WTC11 (cell line): ENCODE results near the gene SPHK2. TPM values are rescaled to one million over a fixed set of nuclear protein-coding genes. Genes with fewer than 3 reads are reported as not detected.

Experiments
- ELF4 ChIP-seq: sonication (generic); formaldehyde crosslinking; IDR thresholded peaks from 2 replicates; pipeline ENCODE4 v1.8.1; 2022; ENCODE audit warnings: low read depth, mild to moderate bottlenecking, moderate library complexity, missing genetic modification reagents
- EMX1 ChIP-seq: fragments of 250-450 bp; sonication (Bioruptor Pico); IDR thresholded peaks from 2 replicates; pipeline ENCODE4 v1.8.0; 2021; ENCODE audit warnings: mild to moderate bottlenecking
- ESRRA ChIP-seq: sonication (generic); formaldehyde crosslinking; IDR thresholded peaks from 2 replicates; pipeline ENCODE4 v1.8.1; 2022; ENCODE audit warnings: mild to moderate bottlenecking, missing genetic modification reagents, borderline replicate concordance
- GRHL2 ChIP-seq: fragments of 250-450 bp; sonication (Bioruptor Pico); IDR thresholded peaks from 2 replicates; pipeline ENCODE4 v1.8.0; 2022; ENCODE audit warnings: mild to moderate bottlenecking, moderate library complexity; ENCODE audit not compliant: insufficient replicate concordance, severe bottlenecking
- HMGA2 ChIP-seq: fragments of 250-450 bp; sonication (Bioruptor Pico); IDR thresholded peaks from 2 replicates; pipeline ENCODE4 v1.4.0; 2021; ENCODE audit warnings: mild to moderate bottlenecking, moderate library complexity
- JAZF1 ChIP-seq: fragments of 250-450 bp; sonication (Bioruptor Pico); IDR thresholded peaks from 2 replicates; pipeline ENCODE4 v1.9.0; 2021; ENCODE audit warnings: moderate library complexity, mild to moderate bottlenecking, inconsistent platforms
- JUN ChIP-seq: sonication (generic); formaldehyde crosslinking; IDR thresholded peaks from 2 replicates; pipeline ENCODE4 v1.8.0; 2023; ENCODE audit warnings: mild to moderate bottlenecking, missing genetic modification reagents
- NFATC4 ChIP-seq: fragments of 250-450 bp; sonication (Bioruptor Pico); IDR thresholded peaks from 2 replicates; pipeline ENCODE4 v1.9.0; 2021; ENCODE audit warnings: mild to moderate bottlenecking
- NFYB ChIP-seq: sonication (generic); formaldehyde crosslinking; conservative IDR thresholded peaks from 2 replicates; pipeline ENCODE4 v1.8.0; 2022; ENCODE audit warnings: low read depth, missing genetic modification reagents
- OVOL2 ChIP-seq: fragments of 250-450 bp; sonication (Bioruptor Pico); IDR thresholded peaks from 2 replicates; pipeline ENCODE4 v1.9.0; 2021; ENCODE audit warnings: mild to moderate bottlenecking, borderline replicate concordance
- SMAD4 ChIP-seq: sonication (generic); formaldehyde crosslinking; IDR thresholded peaks from 2 replicates; pipeline ENCODE4 v1.8.0; 2022; ENCODE audit warnings: mild to moderate bottlenecking, missing genetic modification reagents
- SOX15 ChIP-seq: fragments of 250-450 bp; sonication (Bioruptor Pico); IDR thresholded peaks from 2 replicates; pipeline ENCODE4 v1.9.0; 2021; ENCODE audit warnings: mild to moderate bottlenecking
- TEAD1 ChIP-seq: sonication (generic); formaldehyde crosslinking; IDR thresholded peaks from 2 replicates; pipeline ENCODE4 v1.8.0; 2022; ENCODE audit warnings: mild to moderate bottlenecking, missing genetic modification reagents
- ZNF138 ChIP-seq: sonication (generic); formaldehyde crosslinking; conservative IDR thresholded peaks from 2 replicates; pipeline ENCODE4 v1.8.1; 2022; ENCODE audit warnings: mild to moderate bottlenecking, moderate library complexity, missing genetic modification reagents
- ZNF317 ChIP-seq: sonication (generic); formaldehyde crosslinking; IDR thresholded peaks from 2 replicates; pipeline ENCODE4 v1.8.1; 2023; ENCODE audit warnings: low read depth, mild to moderate bottlenecking, moderate library complexity, missing genetic modification reagents, borderline replicate concordance
- total RNA-seq: library from RNA; stranded (reverse); gene quantifications from 3 replicates; pipeline ENCODE4 v1.2.3, GENCODE V29; 2021
- TF ChIP-seq, protein P1 (sequence below): sonication (generic); formaldehyde crosslinking; IDR thresholded peaks from 2 replicates; pipeline ENCODE4 v1.8.1; 2023; ENCODE audit warnings: mild to moderate bottlenecking, moderate library complexity, missing genetic modification reagents
- TF ChIP-seq, protein P2 (sequence below): fragments of 250-450 bp; sonication (Bioruptor Pico); conservative IDR thresholded peaks from 2 replicates; pipeline ENCODE4 v1.9.0; 2021; ENCODE audit warnings: mild to moderate bottlenecking
- TF ChIP-seq, protein P3 (sequence below): sonication (generic); formaldehyde crosslinking; IDR thresholded peaks from 2 replicates; pipeline ENCODE4 v1.8.0; 2022; ENCODE audit warnings: mild to moderate bottlenecking, missing genetic modification reagents
- TF ChIP-seq, protein P4 (sequence below): sonication (generic); formaldehyde crosslinking; IDR thresholded peaks from 2 replicates; pipeline ENCODE4 v1.8.0; 2022; ENCODE audit warnings: mild to moderate bottlenecking, missing genetic modification reagents
- TF ChIP-seq, protein P5 (sequence below): fragments of 250-450 bp; sonication (Bioruptor Pico); IDR thresholded peaks from 2 replicates; pipeline ENCODE4 v1.9.0; 2021; ENCODE audit warnings: mild to moderate bottlenecking
- TF ChIP-seq, protein P6 (sequence below): sonication (generic); formaldehyde crosslinking; IDR thresholded peaks from 2 replicates; pipeline ENCODE4 v1.8.1; 2023; ENCODE audit warnings: mild to moderate bottlenecking, missing genetic modification reagents
- TF ChIP-seq, protein P7 (sequence below): fragments of 250-450 bp; sonication (Bioruptor Pico); IDR thresholded peaks from 2 replicates; pipeline ENCODE4 v1.9.0; 2021; ENCODE audit warnings: mild to moderate bottlenecking
- TF ChIP-seq, protein P8 (sequence below): sonication (generic); formaldehyde crosslinking; IDR thresholded peaks from 2 replicates; pipeline ENCODE4 v1.8.1; 2023; ENCODE audit warnings: mild to moderate bottlenecking, missing genetic modification reagents, borderline replicate concordance

The SPHK2 gene
- total RNA-seq, 1 experiment from 2014 or later, result 64.6 TPM

DNA sequence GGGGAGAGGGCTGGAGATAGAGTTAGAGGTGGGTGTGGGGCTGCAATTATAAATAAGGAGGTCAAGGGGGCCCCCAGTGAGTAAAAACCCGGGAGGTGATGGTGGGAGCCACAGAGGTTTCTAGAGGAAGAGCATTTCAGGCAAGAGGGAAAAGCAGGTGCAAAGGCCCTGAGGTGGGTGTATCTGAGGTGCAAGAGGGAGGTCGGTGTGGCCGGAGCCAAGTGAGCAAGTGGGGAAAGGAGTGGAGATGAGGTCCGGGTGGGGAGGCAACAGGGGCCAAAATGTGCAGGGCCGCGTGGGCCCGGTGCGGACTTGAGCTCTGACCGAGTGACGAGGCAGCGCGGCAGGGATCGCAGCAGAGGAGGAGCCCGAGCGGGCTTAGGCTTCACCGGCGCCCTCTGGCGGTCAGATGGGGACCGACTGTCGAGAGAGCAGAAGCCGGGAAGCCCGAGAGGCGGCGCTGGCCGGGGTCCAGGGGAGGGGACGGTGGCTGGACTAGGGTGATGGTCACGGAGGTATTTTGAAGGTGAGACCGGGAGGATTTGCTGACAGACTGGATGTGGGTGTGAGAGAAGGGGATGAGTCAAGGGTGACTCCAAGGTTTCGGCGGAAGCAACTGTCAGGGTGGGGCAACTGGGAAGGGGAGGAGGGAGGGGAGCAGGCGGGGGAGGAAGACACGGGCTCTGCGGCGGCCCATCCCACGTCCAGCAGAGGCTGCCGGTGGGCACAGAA, 30.5 kb upstream of the SPHK2 start (continued):
- TF ChIP-seq, protein P1, sequence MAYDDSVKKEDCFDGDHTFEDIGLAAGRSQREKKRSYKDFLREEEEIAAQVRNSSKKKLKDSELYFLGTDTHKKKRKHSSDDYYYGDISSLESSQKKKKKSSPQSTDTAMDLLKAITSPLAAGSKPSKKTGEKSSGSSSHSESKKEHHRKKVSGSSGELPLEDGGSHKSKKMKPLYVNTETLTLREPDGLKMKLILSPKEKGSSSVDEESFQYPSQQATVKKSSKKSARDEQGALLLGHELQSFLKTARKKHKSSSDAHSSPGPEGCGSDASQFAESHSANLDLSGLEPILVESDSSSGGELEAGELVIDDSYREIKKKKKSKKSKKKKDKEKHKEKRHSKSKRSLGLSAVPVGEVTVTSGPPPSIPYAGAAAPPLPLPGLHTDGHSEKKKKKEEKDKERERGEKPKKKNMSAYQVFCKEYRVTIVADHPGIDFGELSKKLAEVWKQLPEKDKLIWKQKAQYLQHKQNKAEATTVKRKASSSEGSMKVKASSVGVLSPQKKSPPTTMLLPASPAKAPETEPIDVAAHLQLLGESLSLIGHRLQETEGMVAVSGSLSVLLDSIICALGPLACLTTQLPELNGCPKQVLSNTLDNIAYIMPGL (CRISPR knock-in tag), result peak; percentile 84; the same call in 1 of the 2 replicates
- TF ChIP-seq SOX15 (CRISPR knock-in tag) (no peak), HMGA2 (CRISPR knock-in tag) (no peak), JUN (no peak), OVOL2 (CRISPR knock-in tag) (no peak), SMAD4 (CRISPR knock-in tag) (no peak), GRHL2 (no peak), ZNF317 (CRISPR knock-in tag) (no peak), ELF4 (CRISPR knock-in tag) (no peak), NFYB (CRISPR knock-in tag) (no peak), ESRRA (CRISPR knock-in tag) (no peak), TEAD1 (CRISPR knock-in tag) (no peak), JAZF1 (CRISPR knock-in tag) (no peak), NFATC4 (CRISPR knock-in tag) (0 out of 2 replicates have a peak, but pooled peaks have one; percentile 59), EMX1 (CRISPR knock-in tag) (no peak), ZNF138 (no peak)
- TF ChIP-seq, protein P2, sequence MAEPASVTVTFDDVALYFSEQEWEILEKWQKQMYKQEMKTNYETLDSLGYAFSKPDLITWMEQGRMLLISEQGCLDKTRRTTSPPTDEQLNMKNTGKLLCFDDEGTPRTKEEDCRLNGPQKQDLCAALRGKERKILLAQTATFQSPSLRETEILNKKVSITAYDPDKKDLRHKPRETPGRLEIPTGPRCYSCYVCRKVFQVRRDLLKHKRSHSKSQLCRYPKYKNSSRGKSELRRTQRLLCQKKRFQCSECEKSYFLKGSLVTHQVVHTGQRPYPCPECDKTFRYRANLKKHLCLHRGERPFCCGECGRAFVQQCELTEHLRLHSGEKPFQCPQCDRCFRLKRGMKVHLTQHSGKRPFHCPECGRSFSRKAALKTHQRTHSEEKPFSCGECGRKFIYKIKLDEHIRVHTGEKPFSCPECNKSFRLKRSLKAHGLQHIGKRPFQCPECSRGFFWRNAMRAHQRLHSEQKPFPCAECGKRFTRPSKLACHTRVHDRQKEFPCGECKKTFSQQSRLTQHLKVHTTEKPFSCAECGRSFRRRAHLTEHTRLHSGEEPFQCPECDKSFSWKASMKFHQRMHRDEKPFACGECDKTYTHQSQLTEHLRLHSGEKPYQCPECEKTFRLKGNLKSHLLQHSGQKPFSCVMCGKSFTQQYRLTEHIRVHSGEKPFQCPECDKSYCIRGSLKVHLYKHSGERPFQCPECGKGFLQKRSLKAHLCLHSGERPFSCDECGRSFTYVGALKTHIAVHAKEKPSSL (CRISPR knock-in tag), result no peak
- TF ChIP-seq, protein P3, sequence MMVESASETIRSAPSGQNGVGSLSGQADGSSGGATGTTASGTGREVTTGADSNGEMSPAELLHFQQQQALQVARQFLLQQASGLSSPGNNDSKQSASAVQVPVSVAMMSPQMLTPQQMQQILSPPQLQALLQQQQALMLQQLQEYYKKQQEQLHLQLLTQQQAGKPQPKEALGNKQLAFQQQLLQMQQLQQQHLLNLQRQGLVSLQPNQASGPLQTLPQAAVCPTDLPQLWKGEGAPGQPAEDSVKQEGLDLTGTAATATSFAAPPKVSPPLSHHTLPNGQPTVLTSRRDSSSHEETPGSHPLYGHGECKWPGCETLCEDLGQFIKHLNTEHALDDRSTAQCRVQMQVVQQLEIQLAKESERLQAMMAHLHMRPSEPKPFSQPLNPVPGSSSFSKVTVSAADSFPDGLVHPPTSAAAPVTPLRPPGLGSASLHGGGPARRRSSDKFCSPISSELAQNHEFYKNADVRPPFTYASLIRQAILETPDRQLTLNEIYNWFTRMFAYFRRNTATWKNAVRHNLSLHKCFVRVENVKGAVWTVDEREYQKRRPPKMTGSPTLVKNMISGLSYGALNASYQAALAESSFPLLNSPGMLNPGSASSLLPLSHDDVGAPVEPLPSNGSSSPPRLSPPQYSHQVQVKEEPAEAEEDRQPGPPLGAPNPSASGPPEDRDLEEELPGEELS (CRISPR knock-in tag), result no peak
- TF ChIP-seq, protein P4, sequence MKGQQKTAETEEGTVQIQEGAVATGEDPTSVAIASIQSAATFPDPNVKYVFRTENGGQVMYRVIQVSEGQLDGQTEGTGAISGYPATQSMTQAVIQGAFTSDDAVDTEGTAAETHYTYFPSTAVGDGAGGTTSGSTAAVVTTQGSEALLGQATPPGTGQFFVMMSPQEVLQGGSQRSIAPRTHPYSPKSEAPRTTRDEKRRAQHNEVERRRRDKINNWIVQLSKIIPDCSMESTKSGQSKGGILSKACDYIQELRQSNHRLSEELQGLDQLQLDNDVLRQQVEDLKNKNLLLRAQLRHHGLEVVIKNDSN (CRISPR knock-in tag), result 0 out of 2 replicates have a peak, but pooled peaks have one; percentile 15
- TF ChIP-seq, protein P5, sequence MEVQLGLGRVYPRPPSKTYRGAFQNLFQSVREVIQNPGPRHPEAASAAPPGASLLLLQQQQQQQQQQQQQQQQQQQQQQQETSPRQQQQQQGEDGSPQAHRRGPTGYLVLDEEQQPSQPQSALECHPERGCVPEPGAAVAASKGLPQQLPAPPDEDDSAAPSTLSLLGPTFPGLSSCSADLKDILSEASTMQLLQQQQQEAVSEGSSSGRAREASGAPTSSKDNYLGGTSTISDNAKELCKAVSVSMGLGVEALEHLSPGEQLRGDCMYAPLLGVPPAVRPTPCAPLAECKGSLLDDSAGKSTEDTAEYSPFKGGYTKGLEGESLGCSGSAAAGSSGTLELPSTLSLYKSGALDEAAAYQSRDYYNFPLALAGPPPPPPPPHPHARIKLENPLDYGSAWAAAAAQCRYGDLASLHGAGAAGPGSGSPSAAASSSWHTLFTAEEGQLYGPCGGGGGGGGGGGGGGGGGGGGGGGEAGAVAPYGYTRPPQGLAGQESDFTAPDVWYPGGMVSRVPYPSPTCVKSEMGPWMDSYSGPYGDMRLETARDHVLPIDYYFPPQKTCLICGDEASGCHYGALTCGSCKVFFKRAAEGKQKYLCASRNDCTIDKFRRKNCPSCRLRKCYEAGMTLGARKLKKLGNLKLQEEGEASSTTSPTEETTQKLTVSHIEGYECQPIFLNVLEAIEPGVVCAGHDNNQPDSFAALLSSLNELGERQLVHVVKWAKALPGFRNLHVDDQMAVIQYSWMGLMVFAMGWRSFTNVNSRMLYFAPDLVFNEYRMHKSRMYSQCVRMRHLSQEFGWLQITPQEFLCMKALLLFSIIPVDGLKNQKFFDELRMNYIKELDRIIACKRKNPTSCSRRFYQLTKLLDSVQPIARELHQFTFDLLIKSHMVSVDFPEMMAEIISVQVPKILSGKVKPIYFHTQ, result 0 out of 2 replicates have a peak, but pooled peaks have one; percentile 59
- TF ChIP-seq, protein P6, sequence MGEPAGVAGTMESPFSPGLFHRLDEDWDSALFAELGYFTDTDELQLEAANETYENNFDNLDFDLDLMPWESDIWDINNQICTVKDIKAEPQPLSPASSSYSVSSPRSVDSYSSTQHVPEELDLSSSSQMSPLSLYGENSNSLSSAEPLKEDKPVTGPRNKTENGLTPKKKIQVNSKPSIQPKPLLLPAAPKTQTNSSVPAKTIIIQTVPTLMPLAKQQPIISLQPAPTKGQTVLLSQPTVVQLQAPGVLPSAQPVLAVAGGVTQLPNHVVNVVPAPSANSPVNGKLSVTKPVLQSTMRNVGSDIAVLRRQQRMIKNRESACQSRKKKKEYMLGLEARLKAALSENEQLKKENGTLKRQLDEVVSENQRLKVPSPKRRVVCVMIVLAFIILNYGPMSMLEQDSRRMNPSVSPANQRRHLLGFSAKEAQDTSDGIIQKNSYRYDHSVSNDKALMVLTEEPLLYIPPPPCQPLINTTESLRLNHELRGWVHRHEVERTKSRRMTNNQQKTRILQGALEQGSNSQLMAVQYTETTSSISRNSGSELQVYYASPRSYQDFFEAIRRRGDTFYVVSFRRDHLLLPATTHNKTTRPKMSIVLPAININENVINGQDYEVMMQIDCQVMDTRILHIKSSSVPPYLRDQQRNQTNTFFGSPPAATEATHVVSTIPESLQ (CRISPR knock-in tag), result no peak
- TF ChIP-seq, protein P7, sequence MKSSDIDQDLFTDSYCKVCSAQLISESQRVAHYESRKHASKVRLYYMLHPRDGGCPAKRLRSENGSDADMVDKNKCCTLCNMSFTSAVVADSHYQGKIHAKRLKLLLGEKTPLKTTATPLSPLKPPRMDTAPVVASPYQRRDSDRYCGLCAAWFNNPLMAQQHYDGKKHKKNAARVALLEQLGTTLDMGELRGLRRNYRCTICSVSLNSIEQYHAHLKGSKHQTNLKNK (CRISPR knock-in tag), result no peak
- TF ChIP-seq, protein P8, sequence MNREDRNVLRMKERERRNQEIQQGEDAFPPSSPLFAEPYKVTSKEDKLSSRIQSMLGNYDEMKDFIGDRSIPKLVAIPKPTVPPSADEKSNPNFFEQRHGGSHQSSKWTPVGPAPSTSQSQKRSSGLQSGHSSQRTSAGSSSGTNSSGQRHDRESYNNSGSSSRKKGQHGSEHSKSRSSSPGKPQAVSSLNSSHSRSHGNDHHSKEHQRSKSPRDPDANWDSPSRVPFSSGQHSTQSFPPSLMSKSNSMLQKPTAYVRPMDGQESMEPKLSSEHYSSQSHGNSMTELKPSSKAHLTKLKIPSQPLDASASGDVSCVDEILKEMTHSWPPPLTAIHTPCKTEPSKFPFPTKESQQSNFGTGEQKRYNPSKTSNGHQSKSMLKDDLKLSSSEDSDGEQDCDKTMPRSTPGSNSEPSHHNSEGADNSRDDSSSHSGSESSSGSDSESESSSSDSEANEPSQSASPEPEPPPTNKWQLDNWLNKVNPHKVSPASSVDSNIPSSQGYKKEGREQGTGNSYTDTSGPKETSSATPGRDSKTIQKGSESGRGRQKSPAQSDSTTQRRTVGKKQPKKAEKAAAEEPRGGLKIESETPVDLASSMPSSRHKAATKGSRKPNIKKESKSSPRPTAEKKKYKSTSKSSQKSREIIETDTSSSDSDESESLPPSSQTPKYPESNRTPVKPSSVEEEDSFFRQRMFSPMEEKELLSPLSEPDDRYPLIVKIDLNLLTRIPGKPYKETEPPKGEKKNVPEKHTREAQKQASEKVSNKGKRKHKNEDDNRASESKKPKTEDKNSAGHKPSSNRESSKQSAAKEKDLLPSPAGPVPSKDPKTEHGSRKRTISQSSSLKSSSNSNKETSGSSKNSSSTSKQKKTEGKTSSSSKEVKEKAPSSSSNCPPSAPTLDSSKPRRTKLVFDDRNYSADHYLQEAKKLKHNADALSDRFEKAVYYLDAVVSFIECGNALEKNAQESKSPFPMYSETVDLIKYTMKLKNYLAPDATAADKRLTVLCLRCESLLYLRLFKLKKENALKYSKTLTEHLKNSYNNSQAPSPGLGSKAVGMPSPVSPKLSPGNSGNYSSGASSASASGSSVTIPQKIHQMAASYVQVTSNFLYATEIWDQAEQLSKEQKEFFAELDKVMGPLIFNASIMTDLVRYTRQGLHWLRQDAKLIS (CRISPR knock-in tag), result no peak
